Uterus (tissue), 4 donors: ENCODE results near the gene SERPINA1. TPM values are rescaled to one million over a fixed set of nuclear protein-coding genes. Genes with fewer than 3 reads are reported as not detected.

Source experiments
- DNase-seq, 2 donors: peaks; one replicate each; pipeline ENCODE4 v3.0.0-alpha.2; 2019 to 2020
- H3K27ac ChIP-seq, 2 donors: fragments of 200-600 bp; sonication (generic); 1 replicate in 1 of 2; 2 replicates in 1 of 2; pipeline ENCODE4 v1.5.1; 2016 to 2018
- H3K27me3 ChIP-seq, 2 donors: fragments of 200-600 bp; sonication (generic); one replicate each; pipeline ENCODE4 v1.5.1; 2018 to 2019; ENCODE audit warnings: control low read depth in 1 of 2
- H3K36me3 ChIP-seq, 2 donors: fragments of 200-600 bp; sonication (generic); one replicate each; pipeline ENCODE4 v1.5.1; 2019; ENCODE audit warnings: control low read depth in 1 of 2
- H3K4me1 ChIP-seq, 2 donors: fragments of 200-600 bp; sonication (generic); one replicate each; pipeline ENCODE4 v1.5.1; 2018 to 2019; ENCODE audit warnings: control low read depth in 1 of 2
- H3K4me3 ChIP-seq, 2 donors: fragments of 200-600 bp; sonication (generic); 1 replicate in 1 of 2; 2 replicates in 1 of 2; pipeline ENCODE4 v1.5.1; 2018 to 2019; ENCODE audit warnings: mild to moderate bottlenecking in 1 of 2
- H3K9me3 ChIP-seq, 2 donors: fragments of 200-600 bp; sonication (generic); one replicate each; pipeline ENCODE4 v1.5.1; 2019; ENCODE audit warnings: control low read depth in 1 of 2
- POLR2A ChIP-seq, 2 donors: fragments of 450-650 bp; IDR thresholded peaks; one replicate each; pipeline ENCODE4 v1.6.1; 2016; ENCODE audit warnings: antibody characterized with exemption in 2 of 2, mild to moderate bottlenecking in 1 of 2, moderate library complexity in 1 of 2
- intact Hi-C: fragments of 100-400 bp; cut with DNase I; formaldehyde crosslinking; loops from one replicate; pipeline ENCODE4 v1.15.1; 2023; ENCODE audit warnings: low total_unique reads
- total RNA-seq, 4 donors: library from RNA; depleted of rRNA in 3 of 4; stranded (reverse); fragments of >200 nt in 3 of 4; gene quantifications; one replicate each; pipeline versions ENCODE4 v1.1.0 to v1.2.4, GENCODE V29; 2014 to 2023
- TF ChIP-seq, protein P1 (sequence below), 4 experiments: fragments of 200-600 bp in 2 of 4; fragments of 450-650 bp in 2 of 4; sonication (generic) in 2 of 4; IDR thresholded peaks; one replicate each; pipeline ENCODE4 v1.5.1; 2016 to 2019; ENCODE audit warnings: antibody characterized with exemption in 4 of 4, mild to moderate bottlenecking in 2 of 4, moderate library complexity in 1 of 4
- donor health status: DM: yes; HTN: yes; CAD: no.

SERPINA1 gene
- total RNA-seq, 4 donors from 2014 or later: 0.88 to 6.6 (median 4.9) TPM; not detected in 1

- Histone ChIP-seq H3K9me3 (no peaks in the 10 kb centered on the region), H3K27ac (no peak overlapping the region), H3K4me3 (no peak overlapping the region), H3K36me3 (no peaks in the 10 kb centered on the region), H3K4me1 (no peaks in the 10 kb centered on the region), H3K27me3 (no peaks in the 10 kb centered on the region)
- no peak for DNase-seq
- no peak for TF ChIP-seq POLR2A (IDR thresholded peaks at IDR 0.05)
- TF ChIP-seq, protein P1, sequence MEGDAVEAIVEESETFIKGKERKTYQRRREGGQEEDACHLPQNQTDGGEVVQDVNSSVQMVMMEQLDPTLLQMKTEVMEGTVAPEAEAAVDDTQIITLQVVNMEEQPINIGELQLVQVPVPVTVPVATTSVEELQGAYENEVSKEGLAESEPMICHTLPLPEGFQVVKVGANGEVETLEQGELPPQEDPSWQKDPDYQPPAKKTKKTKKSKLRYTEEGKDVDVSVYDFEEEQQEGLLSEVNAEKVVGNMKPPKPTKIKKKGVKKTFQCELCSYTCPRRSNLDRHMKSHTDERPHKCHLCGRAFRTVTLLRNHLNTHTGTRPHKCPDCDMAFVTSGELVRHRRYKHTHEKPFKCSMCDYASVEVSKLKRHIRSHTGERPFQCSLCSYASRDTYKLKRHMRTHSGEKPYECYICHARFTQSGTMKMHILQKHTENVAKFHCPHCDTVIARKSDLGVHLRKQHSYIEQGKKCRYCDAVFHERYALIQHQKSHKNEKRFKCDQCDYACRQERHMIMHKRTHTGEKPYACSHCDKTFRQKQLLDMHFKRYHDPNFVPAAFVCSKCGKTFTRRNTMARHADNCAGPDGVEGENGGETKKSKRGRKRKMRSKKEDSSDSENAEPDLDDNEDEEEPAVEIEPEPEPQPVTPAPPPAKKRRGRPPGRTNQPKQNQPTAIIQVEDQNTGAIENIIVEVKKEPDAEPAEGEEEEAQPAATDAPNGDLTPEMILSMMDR (IDR thresholded peaks at IDR 0.05): no peak
- intact Hi-C loops: no loop called here
Observed at GRCh38 chr14:94368956-94369355, 19.4 kb downstream of the SERPINA1 start.

DNA sequence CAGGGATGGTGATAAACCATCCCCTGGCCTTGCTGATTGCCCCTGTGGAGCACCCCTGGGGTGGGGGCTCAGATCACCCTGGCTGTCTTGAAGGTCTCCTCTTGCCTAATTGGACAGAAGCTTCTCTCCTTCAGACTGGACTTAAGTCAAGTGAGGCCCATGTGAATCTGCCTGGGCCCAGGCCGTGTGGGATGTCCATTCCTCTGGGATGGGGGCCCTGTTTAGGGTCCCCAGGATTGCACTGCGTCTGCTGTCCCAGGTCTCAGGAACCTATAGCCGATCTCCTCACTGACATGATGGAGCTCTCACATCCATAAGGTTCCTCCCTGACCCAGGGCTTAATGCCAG lies 20.2 kb downstream of the SERPINA1 start:
- TF ChIP-seq, protein P1 (IDR thresholded peaks at IDR 0.05): no peak
- no peak for TF ChIP-seq POLR2A (IDR thresholded peaks at IDR 0.05)
- no peaks in the 10 kb centered on the region for H3K27me3 ChIP-seq
- no peak overlapping the region for H3K27ac ChIP-seq
- no peak for DNase-seq
- H3K4me3 ChIP-seq: no peak overlapping the region
- no peaks in the 10 kb centered on the region for H3K36me3 ChIP-seq
- no peaks in the 10 kb centered on the region for H3K9me3 ChIP-seq
- intact Hi-C loops: no loop called here
- H3K4me1 ChIP-seq: no peaks in the 10 kb centered on the region

DNA sequence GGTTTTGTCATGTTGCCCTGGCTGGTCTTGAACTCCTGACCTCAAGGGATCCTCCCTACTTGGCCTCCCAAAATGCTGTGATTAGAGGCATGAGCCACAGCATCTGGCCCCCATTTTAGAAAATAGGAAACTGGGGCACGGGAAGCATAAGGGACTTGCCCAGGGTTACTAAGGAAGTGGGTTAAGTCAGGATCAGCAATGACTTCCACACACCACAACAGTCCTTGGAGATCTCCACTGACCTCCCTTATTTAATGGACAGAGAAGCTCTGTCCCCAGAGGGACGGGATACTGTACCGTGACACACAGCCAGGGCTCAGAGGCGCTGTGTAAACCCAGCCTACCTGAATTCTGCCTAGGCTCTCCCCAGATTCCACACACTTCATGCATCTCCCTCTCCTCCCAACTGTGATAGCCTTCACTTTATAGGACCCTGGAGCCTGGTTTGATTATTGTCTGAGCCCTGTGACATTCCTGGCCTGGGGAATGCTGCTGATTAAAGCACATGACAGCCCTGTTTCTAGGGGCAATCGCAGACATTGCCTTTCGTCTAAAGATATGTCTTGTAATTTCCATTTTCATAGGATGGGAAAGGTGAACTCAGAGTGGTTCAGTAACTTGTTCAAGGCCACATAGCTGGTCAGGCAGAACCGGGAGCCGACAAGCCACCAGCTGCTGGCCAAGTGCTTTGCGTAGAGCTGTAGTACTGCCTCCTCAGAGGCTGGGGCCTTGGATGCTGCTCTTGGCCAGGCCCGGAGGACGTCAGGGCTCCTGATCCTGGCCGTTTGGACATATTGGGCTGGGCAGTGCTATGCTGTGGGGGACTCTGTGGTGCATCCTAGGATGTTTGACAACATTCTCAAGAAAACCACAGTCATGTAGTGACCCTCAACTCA lies 20.8 kb downstream of the SERPINA1 start:
- intact Hi-C loops: no loop called here
- H3K36me3 ChIP-seq: no peaks in the 10 kb centered on the region
- no peak for DNase-seq
- no peak overlapping the region for H3K27ac ChIP-seq
- H3K27me3 ChIP-seq: no peaks in the 10 kb centered on the region
- no peaks in the 10 kb centered on the region for H3K9me3 ChIP-seq
- H3K4me1 ChIP-seq: no peaks in the 10 kb centered on the region
- TF ChIP-seq, protein P1 (IDR thresholded peaks at IDR 0.05): no peak
- TF ChIP-seq POLR2A (IDR thresholded peaks at IDR 0.05): no peak
- H3K4me3 ChIP-seq: no peak overlapping the region

- Histone ChIP-seq H3K4me1 (no peaks in the 10 kb centered on the region), H3K36me3 (no peaks in the 10 kb centered on the region), H3K27ac (no peak within 1 kb of the TSS), H3K4me3 (no peak within 1 kb of the TSS), H3K9me3 (no peaks in the 10 kb centered on the region), H3K27me3 (no peaks in the 10 kb centered on the region)
- no peak for DNase-seq
- TF ChIP-seq, protein P1 (IDR thresholded peaks at IDR 0.05): no peak
- TF ChIP-seq POLR2A (IDR thresholded peaks at IDR 0.05): no peak
- intact Hi-C loops: no loop called here
Observed at GRCh38 chr14:94366146-94366915, 22.1 kb downstream of the SERPINA1 start, which contains the start of gene SERPINA2. Gene SERPINA2 (minus strand): TSS chr14:94366698.

DNA sequence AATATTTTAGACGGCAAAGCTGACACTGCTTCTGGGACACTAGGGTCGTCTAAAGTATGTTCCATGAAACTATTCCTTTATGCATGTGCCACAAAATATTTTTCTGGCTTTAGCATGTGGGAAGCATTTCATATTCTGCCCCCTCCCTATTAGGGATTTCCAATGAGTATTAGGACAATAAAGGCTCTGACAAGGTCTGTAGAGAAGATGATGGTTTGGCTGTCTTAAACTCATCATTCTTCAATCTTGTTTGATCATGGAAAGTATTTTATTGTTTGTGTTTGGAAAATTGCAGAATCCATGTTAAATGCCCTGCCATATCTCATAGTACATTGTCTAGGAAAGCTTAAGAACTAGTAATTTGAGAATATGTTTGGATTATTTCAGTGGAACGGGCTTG lies 22.8 kb downstream of the SERPINA1 start:
- no peaks in the 10 kb centered on the region for H3K9me3 ChIP-seq
- intact Hi-C loops: no loop called here
- H3K27ac ChIP-seq: no peak overlapping the region
- no peak for DNase-seq
- H3K27me3 ChIP-seq: no peaks in the 10 kb centered on the region
- H3K36me3 ChIP-seq: no peaks in the 10 kb centered on the region
- H3K4me1 ChIP-seq: no peaks in the 10 kb centered on the region
- no peak for TF ChIP-seq POLR2A (IDR thresholded peaks at IDR 0.05)
- TF ChIP-seq, protein P1 (IDR thresholded peaks at IDR 0.05): no peak
- H3K4me3 ChIP-seq: no peak overlapping the region
